Astrocyte (in vitro differentiated cells and primary cell): ENCODE measurements around the gene CLCF1. TPM values are rescaled to one million over a fixed set of nuclear protein-coding genes. Genes with fewer than 3 reads are reported as not detected.

Experiments
- DNase-seq: peaks from one replicate; pipeline ENCODE4 v3.0.0-alpha.2; 2010; ENCODE audit warnings: low read depth
- FAIRE-seq: peaks from 2 replicates; lab custom pipeline; 2011; peaks lifted over from hg19 to GRCh38; lab: Jason Lieb, UNC
- H2AFZ ChIP-seq: 2 replicates; pipeline ENCODE4 v1.6.0; 2012; ENCODE audit warnings: low read depth, low read length, inconsistent platforms
- H3K27ac ChIP-seq: 2 replicates; pipeline ENCODE4 v1.5.1; 2011; ENCODE audit warnings: low read depth, low read length, inconsistent platforms
- H3K27me3 ChIP-seq: 2 replicates; pipeline ENCODE4 v1.6.0; 2011; ENCODE audit warnings: low read length, inconsistent platforms; ENCODE audit not compliant: insufficient read depth
- H3K36me3 ChIP-seq: 2 replicates; pipeline ENCODE4 v1.5.1; 2011; ENCODE audit warnings: low read length, inconsistent platforms; ENCODE audit not compliant: insufficient read depth
- H3K4me1 ChIP-seq: 2 replicates; pipeline ENCODE4 v1.5.1; 2011; ENCODE audit warnings: low read length, inconsistent platforms; ENCODE audit not compliant: insufficient read depth
- H3K4me2 ChIP-seq: 2 replicates; pipeline ENCODE4 v1.6.0; 2012; ENCODE audit warnings: low read length, inconsistent platforms
- H3K4me3 ChIP-seq: 2 replicates; pipeline ENCODE4 v1.5.1; 2011; ENCODE audit warnings: low read depth, mild to moderate bottlenecking, low read length, inconsistent platforms; ENCODE audit not compliant: insufficient read depth
- H3K79me2 ChIP-seq: 2 replicates; pipeline ENCODE4 v1.6.0; 2012; ENCODE audit warnings: mild to moderate bottlenecking, low read length, inconsistent platforms; ENCODE audit not compliant: insufficient read depth
- H3K9ac ChIP-seq: 2 replicates; pipeline ENCODE4 v1.6.0; 2012; ENCODE audit warnings: mild to moderate bottlenecking, low read length, inconsistent platforms
- H3K9me3 ChIP-seq: 2 replicates; pipeline ENCODE4 v1.5.1; 2012; ENCODE audit warnings: low read depth, mild to moderate bottlenecking, low read length, inconsistent platforms; ENCODE audit not compliant: insufficient read depth
- H4K20me1 ChIP-seq: 2 replicates; pipeline ENCODE4 v1.6.0; 2012; ENCODE audit warnings: low read length, inconsistent platforms; ENCODE audit not compliant: insufficient read depth
- H3K27ac Mint-ChIP-seq: one replicate; pipeline ENCODE4 v1.8.0; 2021; ENCODE audit warnings: mild to moderate bottlenecking, mixed read lengths; ENCODE audit not compliant: unreplicated experiment
- H3K27me3 Mint-ChIP-seq: one replicate; pipeline ENCODE4 v1.8.0; 2021; ENCODE audit warnings: low read depth, mixed read lengths; ENCODE audit not compliant: unreplicated experiment
- H3K36me3 Mint-ChIP-seq: one replicate; pipeline ENCODE4 v1.8.0; 2021; ENCODE audit warnings: low read depth, mixed read lengths; ENCODE audit not compliant: unreplicated experiment
- H3K4me1 Mint-ChIP-seq: one replicate; pipeline ENCODE4 v1.8.0; 2021; ENCODE audit warnings: low read depth, mixed read lengths; ENCODE audit not compliant: unreplicated experiment
- H3K4me3 Mint-ChIP-seq: one replicate; pipeline ENCODE4 v1.8.0; 2021; ENCODE audit warnings: mild to moderate bottlenecking, moderate library complexity, mixed read lengths; ENCODE audit not compliant: unreplicated experiment
- H3K9me3 Mint-ChIP-seq: one replicate; pipeline ENCODE4 v1.8.0; 2021; ENCODE audit warnings: mild to moderate bottlenecking, mixed read lengths; ENCODE audit not compliant: unreplicated experiment
- CTCF ChIP-seq: IDR thresholded peaks from 2 replicates; pipeline ENCODE4 v1.5.1; 2011; ENCODE audit warnings: low read depth, mild to moderate bottlenecking, inconsistent platforms, low read length, moderate library complexity; ENCODE audit not compliant: insufficient read depth
- EZH2 ChIP-seq: IDR thresholded peaks from 2 replicates; pipeline ENCODE4 v1.6.1; 2012; ENCODE audit warnings: mild to moderate bottlenecking, low read length, inconsistent platforms; ENCODE audit not compliant: insufficient read depth
- total RNA-seq: library from RNA; stranded (reverse); gene quantifications from 2 replicates; pipeline ENCODE4 v1.2.1, GENCODE V29; 2021

The CLCF1 gene
- total RNA-seq, 1 donor from 2014 or later: 17.6 TPM

- Histone ChIP-seq H3K4me1 (peaks cover 48% of the 10 kb centered on the region), H3K4me2 (peak overlapping the region; percentile 67), H3K27ac (peak overlapping the region; percentile 58), H3K36me3 (no peaks in the 10 kb centered on the region), H2AFZ (no peak overlapping the region), H3K9ac (peak overlapping the region; percentile 65), H3K27me3 (no peaks in the 10 kb centered on the region), H3K4me3 (peak overlapping the region; percentile 3), H3K79me2 (peaks cover 8% of the 10 kb centered on the region), H4K20me1 (peaks cover 18% of the 10 kb centered on the region), H3K9me3 (no peaks in the 10 kb centered on the region)
- TF ChIP-seq EZH2: no peak
- TF ChIP-seq CTCF: no peak
- H3K4me3 Mint-ChIP-seq: no peak overlapping the region
- DNase-seq (peak; percentile 77), FAIRE-seq (no peak)
- H3K36me3 Mint-ChIP-seq: peaks cover 15% of the 10 kb centered on the region
- H3K9me3 Mint-ChIP-seq: no peaks in the 10 kb centered on the region
- H3K27me3 Mint-ChIP-seq: no peaks in the 10 kb centered on the region
- peak overlapping the region; percentile 98 for H3K27ac Mint-ChIP-seq
- peaks cover 42% of the 10 kb centered on the region for H3K4me1 Mint-ChIP-seq
These were observed 15.3 kb downstream of the CLCF1 start for GRCh38 chr11:67357831-67358670.

GRCh38 chr11:67356864-67357561 is 16.4 kb downstream of the CLCF1 start:
- Mint-ChIP-seq H3K36me3 (peaks cover 6% of the 10 kb centered on the region), H3K27ac (peak overlapping the region; percentile 98), H3K27me3 (no peaks in the 10 kb centered on the region), H3K4me3 (peak overlapping the region; percentile 69), H3K4me1 (peaks cover 42% of the 10 kb centered on the region), H3K9me3 (no peaks in the 10 kb centered on the region)
- TF ChIP-seq EZH2 (no peak), CTCF (peak; percentile 96)
- no peak for FAIRE-seq
- Histone ChIP-seq H3K4me1 (peaks cover 54% of the 10 kb centered on the region), H3K4me2 (peak overlapping the region; percentile 67), H3K27ac (peak overlapping the region; percentile 58), H3K9ac (peak overlapping the region; percentile 80), H3K9me3 (no peaks in the 10 kb centered on the region), H4K20me1 (peaks cover 9% of the 10 kb centered on the region), H3K4me3 (peak overlapping the region; percentile 3), H3K27me3 (no peaks in the 10 kb centered on the region), H2AFZ (peak overlapping the region; percentile 28), H3K79me2 (peaks cover 16% of the 10 kb centered on the region), H3K36me3 (no peaks in the 10 kb centered on the region)
- peak; percentile 57 for DNase-seq
